GM19467 (cell line): ENCODE results near the gene NEURL1B.
"Not testable (repeated sequence)": the region's sequence is repeated elsewhere in the genome, so short reads cannot be mapped to it uniquely, and the experiment has no call there.

ENCODE experiments used
- ATAC-seq: cut with Tn5 transposase; IDR thresholded peaks from one replicate; pipeline ENCODE4 v1.9.1; 2021; ENCODE audit warnings: mild to moderate bottlenecking, moderate library complexity; ENCODE audit not compliant: unreplicated experiment

Gene NEURL1B

DNA sequence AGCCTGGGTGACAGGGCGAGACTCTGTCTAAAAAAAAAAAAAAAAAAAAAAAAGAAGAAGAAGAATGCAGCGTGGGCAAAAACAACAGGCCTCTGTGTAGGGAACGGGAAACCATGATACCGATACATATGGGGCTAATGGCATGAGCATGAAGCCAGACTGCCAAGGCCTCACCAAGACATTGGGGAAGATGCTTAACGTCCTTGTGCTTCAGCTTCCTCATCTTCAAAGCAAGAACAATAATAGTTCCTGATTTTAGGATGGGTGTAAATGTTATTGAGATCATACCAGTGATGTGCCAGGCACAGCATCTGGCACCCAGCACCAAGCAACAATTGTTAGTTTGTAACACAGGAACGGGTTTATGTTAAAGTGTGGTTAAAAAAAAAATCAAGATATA lies 51.4 kb downstream of the NEURL1B start:
- no peak for ATAC-seq

DNA sequence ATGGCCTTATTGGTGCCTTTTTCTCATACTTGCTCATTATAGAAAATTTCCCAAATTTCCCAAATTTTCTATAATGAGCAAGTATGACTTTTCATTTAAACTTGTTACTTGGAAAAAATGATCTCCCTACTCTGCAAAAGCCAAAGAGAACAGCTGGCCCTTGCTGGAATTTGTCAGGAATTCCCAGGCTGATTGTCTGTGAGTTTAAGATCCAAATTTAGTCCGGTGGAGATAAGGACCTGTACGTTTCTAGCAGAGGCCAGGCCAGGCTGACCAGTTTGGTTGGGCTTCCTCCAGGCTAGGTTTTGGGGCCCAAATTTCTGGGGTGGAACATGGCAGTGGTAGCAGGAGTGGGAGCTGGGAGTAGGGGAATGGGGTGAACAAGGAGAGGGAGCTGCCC lies 51.9 kb downstream of the NEURL1B start:
- no peak for ATAC-seq

DNA sequence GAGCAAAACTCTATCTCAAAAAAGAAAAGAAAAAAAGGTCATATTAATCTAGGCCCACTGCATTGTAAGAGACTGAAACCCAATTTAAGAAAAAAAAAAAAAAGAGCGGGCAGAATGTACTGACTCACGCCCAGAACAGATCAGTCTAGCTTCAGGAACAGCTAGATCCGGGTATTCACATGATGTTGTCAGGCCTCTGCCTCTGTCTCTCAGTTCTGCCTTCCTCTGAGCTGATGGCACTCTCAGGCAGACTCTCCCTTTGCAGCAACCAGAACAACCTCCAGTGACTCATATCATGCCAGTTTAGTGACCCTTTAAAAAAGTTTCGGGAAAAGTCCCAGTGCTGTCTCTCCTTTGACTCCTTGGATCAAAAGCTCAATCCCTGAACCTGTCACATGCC lies 53.0 kb downstream of the NEURL1B start:
- no peak for ATAC-seq

DNA sequence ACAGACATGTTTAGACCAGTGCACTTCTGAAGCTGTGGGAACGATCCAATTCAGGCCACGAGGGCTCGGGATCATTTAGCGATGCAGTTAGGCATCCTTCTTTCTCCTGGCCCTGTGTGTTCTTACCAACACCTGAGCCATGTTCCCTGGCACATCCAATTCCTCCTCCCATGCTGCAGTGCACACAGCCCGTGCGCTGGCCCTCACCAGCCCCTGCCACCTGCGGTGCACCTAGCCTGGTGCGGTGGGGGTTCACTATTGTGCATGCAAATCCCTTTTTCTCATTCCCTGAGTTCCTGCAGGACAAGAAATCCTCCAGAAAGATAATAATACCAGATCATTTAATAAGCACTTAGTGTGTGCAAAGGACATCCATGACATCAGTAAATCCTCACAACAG lies 53.5 kb downstream of the NEURL1B start:
- ATAC-seq: no peak

DNA sequence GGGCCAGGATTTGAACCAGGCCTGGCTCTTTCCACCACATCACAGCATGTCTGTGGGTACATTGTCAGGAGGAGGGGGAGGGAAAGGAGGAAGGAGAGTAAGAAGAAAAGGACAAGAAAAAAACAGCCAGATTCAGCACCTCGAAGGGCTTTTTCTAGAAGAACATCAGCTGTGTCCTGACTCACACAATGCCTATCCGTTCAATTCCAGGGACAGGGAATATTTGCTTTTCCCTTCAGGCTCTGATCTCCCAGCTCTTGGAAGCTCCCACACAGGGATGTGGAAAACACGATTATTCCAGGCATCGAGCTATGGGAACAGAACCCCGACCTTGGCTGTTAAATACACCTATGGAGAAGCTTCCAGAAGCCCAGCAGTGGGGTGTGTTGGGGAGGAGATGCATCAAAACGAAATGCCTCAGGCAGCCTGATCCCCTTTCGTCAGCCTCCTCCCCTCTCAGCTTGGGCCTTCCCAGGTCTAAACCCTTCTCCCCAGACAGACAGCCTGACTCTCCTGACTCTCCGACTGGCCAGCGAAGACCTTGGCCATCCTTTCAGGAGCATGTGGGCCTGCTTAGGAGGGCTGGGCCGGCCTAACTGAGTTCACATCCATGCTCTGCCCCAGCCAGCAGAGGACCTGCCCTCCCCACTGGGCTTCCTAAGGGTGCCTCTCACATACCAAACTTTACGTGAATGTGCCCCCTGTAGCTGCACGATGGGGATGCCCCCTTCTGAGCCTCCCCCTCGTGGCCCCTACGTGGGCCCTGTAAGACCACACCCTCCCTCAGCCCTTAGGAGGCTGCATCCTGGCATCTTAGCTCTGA lies 54.4 kb downstream of the NEURL1B start:
- ATAC-seq: no peak

DNA sequence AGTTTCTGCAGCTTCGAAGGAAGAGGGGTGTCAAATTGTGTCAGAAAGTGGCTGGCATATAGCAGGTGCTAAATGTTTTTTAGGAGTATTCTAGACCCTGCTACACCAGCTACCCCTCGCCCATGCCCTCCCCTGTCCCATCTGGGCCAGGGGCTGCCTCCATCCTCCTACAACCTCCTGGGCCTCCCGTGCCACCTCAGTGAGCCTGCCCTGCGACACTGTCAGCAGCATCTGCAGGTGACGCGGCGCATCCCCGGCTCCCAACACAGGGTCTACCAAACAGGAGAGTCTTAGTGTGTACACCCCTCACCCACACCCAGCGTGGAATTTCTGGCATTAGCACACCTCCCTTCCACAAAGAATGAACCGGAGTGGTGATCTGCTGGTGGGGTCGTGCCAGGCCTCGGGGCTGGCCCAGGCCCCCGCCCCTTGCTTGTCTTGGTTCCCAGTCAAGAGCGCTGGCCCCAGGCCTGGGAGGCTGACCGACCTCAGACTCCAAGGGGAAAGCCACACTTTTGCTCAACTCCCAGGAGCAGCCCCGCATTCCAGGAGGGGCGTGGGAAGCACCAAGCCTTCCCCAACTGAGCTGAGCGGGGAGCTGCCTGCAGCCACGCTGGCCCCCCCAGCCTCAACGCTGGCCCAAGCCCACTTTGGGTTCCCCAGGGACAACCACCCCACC lies 55.2 kb downstream of the NEURL1B start:
- no peak for ATAC-seq

DNA sequence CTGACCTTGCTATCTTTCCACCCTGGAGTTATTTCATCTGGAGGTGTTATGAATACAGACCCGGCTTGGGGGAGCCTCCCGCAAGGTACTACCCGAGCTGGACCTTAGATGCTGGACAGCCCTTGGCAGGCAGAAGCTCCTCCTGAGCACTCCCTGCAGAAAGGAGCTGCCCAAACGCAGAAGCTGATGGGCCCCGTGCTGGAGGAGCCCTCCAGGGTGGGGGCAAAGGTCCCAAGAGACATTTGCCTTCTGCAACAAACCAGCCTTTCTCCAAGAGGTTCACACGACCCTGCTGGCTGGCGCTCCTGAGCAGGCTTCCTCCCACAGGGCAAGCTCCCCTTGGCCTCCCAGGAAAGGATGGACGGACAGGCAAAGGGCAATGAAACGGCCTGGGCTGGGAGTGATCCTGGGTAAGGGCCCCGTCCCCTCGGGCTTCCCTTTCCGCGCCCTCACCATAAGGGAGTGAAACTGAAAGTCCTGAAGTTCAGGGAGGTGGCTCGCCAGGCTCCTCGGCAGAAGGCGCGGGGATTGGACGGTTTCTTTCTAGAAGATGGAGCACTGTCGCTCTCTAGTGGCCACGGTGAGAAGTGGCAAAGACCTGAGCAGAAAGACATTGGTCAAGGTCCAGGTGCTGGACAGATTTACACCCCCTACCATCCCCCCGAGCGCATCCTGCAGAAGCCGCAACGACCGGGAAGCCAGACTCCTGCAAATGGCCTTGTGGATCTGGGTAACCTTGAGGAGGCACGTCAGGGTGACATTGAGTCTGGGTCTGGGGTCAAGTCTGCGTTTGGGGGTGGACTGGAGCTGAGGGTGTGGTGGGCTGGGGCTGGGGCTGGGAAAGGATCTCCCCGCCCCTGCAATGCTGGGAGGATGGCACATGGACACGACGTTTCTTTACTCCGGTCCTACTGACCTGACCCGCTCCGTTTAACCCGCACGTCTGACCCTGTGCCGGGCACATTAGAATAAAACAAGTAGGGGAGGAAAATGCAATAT lies 56.4 kb downstream of the NEURL1B start:
- peak; percentile 61 for ATAC-seq

DNA sequence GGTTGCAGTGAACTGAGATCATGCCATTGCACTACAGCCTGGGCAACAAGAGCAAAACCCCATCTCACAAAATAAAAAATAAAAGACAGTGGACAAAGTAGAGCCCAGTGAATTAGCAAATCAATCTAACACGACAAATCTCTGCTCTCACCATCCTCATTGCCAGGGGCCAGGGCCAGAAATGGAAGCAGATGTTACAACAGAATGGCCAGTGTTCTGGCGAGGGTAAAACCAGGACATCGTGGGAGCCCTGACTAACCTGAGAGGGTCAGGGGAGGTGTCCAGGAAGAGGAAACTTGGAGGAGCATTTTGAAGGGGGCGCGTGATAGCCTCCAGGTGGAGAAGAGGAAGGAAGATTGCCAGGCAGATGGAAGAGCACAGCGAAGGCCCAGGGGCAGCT lies 58.4 kb downstream of the NEURL1B start:
- ATAC-seq: no peak

DNA sequence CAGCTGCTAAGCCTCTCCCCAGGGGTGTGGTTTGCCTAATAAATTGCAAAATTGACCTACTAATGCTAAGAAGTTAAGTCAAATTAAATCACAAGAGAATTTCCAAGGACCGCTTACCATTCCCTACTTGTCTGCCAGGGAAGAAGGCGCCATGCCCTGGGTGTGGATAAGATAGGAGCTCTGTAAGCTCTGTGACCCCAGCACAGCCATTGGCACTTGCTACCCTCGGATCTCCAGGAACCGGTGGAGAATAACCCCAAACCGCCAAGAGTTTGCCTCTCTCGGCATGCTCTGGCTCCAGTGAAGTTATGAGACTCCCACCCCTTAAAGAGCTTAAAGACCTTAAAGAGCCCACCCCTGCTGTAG lies 58.9 kb downstream of the NEURL1B start:
- no peak for ATAC-seq

DNA sequence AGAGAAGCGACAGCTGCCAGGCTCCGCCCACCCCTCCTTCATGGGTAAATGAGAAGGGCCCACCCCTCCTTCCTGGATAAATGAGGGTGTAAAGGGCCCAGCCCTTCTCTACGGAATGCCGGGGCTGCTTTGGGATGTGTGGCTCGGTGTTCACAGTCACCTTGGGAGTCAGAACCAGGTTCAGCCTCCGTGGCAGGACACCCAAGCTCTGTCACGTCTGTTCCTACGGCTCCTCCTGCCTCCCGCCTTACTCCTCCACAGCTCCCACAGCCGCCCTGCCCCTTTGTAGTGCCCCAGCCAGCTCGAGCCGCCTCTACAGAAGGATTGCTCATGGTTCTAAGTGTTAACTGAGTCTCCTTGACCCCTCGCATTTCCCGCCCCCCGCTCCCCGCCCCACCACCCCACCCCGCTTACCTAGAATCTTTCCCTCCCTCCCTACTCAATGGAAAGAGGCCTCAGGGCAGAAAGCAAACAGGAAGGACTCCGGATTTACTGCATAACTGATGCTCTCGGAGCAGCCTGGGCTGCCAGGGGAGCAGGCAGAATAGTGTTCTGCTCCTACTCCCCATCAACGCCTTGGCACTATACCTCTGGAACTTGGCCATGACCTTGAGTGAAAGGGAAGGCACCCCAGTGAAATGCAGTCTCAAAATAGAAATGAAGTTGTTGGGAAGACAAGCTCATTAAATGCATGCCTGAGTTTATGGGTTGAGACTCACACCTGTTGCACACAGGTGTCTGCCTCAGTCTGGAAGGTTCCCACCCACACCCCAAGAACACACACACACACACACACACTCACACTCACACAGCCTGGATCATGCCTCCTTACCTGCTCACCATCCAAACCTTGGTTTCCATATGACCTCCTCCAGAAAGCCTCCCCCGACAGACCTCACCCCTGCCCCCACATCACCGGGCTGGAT lies 59.6 kb downstream of the NEURL1B start:
- ATAC-seq: no peak

DNA sequence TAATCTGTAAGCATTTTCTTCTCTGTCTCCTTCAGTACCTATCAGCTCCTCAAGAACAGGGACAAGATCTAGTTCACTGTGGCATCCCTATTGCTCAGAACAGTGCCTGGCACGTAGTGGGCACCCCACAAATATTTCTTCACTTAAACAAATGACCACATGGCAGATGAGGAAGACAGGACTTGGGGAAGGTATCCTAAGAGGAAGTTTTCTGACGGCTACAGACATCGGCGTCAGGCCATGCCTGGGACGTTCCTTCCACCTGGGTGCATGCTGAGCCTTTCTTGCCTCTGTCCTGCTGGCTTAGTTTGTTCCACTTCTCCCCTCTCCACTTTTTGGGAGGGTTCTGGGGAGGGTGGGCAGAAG lies 60.2 kb downstream of the NEURL1B start:
- ATAC-seq: no peak

DNA sequence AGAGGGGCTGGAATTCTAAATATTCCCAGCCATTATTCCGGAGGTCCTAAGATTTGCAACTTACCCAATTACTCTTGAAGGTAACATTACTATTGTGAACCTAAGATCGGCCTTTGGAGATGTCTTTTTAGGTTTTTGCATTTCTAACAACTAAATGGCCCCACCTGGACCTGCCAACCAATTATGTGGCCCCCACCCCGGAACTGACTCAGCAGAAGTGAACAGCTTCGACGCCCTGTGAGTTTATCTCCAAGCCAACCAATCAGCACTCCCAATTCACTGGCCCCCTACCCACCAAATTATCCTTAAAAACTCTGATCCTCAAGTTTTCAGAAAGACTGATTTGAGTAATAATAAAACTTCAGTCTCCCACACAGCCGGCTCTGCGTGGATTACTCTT lies 62.9 kb downstream of the NEURL1B start:
- ATAC-seq: no peak

DNA sequence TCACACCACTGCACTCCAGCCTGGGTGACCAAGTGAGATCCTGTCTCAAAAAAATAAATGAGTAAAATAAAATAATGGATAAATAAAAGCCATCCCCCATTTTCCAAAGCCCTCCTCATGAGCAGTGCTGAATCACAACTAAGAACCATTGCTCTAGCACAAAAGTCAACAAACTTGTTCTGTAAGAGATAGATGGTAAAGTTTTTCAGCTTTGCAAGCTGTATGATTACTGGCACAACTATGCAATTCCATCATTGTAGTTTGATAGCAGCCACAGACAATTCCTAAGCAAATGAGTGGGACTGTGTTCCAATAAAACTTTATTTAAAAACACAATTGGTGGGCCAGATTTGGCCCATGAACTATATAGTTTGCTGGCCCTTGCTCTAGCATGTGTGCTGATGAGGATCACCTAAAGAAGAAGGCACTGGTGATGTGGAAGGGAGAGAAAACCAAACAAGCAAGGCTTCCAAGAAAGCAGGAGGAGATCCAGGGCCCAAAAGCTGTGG lies 64.6 kb downstream of the NEURL1B start:
- no peak for ATAC-seq

DNA sequence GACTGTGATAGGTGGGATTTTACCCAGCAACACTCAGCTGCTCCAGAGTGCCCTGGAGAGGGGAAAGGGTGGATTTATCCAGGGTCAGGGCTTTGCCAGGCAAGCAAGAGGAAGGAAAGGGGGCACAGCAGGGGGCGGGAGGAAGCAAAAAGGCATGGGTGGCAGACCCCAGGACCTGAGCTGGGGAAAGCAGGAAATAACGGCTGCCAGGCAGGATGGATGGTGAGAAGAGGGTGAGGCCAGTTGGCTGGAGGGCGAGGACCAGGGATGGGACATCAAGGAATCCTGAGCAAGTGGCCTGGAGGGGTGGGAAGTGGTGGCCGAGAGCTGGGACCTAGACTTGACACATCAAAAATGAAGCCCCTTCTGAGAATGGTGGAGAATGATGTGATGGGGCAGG lies 65.7 kb downstream of the NEURL1B start:
- no peak for ATAC-seq

DNA sequence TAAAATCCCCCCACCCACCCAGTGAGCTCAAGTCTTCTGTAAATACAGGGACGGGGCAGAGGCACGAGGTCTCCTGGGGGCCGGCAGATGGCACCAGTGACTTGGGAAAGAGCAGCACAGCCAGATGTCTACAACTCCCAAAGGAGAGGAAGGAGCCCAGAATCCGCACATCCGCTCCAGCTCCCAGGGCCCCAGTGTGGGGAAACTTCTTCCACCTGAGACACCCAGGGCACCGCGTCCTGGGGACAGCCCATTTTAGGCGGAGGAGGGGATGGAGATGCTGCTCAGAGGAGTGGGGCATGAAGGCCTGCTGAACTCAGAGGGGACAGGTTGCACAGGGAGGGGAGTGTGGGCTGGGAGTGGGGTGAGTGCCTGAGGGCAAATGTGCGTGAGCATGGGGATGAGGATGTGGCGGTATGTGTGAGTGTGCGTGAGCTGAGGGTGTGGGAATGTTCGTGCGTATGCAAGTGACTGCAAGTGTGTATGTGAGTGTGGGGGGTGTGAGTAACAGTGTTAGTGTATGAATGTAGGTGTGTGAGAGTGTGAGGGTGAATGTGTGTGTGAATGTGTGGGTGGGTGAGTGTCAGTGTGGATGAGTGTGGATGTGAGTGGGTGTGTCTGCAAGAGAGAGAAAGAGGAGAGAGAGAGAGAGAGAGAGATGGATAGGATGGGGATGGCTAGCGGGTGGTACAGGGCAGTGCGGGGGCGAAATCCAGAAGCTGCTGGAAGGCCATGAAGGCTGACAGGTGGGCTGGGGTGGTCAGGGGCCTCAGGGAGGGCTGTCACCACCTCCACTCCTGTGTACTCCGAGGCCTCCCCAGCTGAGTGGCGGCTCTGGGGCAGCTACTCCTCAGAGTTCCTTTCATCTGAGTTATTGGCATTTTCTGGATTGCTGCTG lies 66.5 kb downstream of the NEURL1B start:
- no peak for ATAC-seq

DNA sequence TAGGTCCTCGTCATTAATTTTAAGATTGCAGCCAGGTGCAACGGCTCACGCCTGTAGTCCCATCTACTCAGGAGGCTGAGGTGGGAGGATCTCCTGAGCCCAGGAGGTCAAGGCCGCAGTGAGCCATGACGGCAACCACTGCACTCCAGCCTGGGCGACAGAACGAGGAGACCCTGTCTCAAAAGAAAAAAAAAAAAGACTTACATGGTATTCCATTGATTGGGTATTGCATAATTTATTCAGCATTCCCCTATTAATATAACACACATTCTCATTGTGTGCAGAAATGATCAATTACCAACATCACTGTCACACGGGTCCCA lies 67.1 kb downstream of the NEURL1B start:
- no peak for ATAC-seq

DNA sequence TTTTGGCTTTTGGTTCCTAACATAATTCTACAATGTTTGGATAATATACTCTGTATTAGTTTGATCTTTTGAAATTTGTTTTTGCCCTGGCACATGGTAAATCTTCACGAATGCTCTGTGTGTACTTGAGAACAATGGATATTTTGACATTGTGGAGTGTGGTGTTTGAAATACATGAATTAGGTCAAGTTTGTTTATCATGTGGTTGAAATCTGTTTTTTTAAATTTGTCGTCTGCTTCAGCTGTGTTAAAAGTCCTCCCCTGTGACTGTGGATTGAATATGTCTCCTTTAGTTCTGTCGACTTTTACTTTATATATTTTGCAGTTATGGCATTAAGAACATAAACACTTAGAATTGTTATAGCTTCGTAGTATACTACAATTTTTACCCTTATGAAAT lies 69.6 kb downstream of the NEURL1B start:
- no peak for ATAC-seq

DNA sequence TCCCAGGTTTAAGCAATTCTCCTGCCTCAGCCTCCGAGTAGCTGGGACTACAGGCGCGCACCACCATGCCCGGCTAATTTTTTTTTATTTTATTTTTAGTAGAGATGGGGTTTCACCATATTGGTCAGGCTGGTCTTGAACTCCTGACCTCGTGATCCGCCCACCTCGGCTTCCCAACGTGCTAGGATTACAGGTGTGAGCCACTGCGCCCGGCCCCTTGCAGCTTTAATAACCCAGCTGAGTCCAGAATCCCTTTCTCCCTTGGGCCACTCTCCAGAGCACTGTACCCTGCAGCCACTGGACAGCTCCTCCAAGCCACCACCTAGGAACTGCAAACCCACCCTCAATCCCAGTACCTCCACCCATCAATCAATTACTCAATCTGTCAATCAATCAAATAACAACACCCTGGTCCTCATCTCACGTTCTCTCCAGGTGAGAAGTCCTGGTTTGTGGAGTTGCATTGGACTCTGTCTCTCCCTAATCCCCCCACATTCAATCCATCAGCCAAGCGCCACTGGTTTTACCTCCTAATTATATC lies 70.3 kb downstream of the NEURL1B start:
- not testable (repeated sequence) for ATAC-seq

DNA sequence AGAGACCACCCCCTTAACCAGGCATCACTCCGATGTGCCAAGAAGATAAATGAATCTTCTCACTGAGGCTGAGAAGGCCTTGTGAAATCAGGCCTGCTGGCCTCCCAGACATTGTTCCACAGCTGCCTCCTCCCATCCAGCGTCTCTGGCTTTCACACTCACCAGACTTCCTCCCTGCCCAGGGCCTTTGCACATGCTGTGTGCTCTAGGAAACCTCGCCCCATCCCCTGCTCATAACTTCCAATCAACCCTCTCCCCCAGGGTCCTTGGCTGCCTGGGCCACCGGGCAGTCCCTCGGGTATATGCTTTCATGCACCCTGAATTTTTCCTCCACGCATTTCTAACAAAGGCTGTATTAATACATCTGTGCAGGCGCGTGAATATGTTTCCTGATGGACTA lies 71.5 kb downstream of the NEURL1B start:
- ATAC-seq: no peak
